Left renal cortex interstitium (tissue), 4 donors: ENCODE data around the gene PRKRIP1. TPM values are rescaled to one million over a fixed set of nuclear protein-coding genes. Genes with fewer than 3 reads are reported as not detected.
"Not testable (repeated sequence)": the region's sequence is repeated elsewhere in the genome, so short reads cannot be mapped to it uniquely, and the experiment has no call there.

ENCODE experiments used
- DNase-seq, 4 donors: peaks; one replicate each; pipeline ENCODE4 v3.0.0-alpha.2; 2013; ENCODE audit warnings: low read depth in 4 of 4, low spot score in 2 of 4, missing footprints in 1 of 4
- polyA plus RNA-seq, 4 donors: library from polyadenylated mRNA; unstranded; fragments of 120-200 nt; gene quantifications; one replicate each; pipeline ENCODE4 v1.2.1, GENCODE V29; 2013; ENCODE audit not compliant: insufficient read length in 4 of 4

Gene PRKRIP1
- polyA plus RNA-seq, 4 donors: 30.2 to 46.9 (median 38.6) TPM

GRCh38 chr7:102474116-102474515, 78.0 kb downstream of the PRKRIP1 start:
- DNase-seq: not testable (repeated sequence)

- DNase-seq: not testable (repeated sequence)
Observed at GRCh38 chr7:102474736-102475435, 78.7 kb downstream of the PRKRIP1 start.

Other genes starting within 250 kb of the PRKRIP1 start
- 1 to 10 TPM; 3.4 to 6.0 (median 4.9) TPM for gene SH2B2, start 109.5 kb upstream of the PRKRIP1 start, polyA plus RNA-seq
- gene SPDYE6, start 39.9 kb upstream of the PRKRIP1 start, polyA plus RNA-seq: 10 to 100 TPM in 1 of 4 donors, 1 to 10 TPM in 1, under 1 TPM in 2; 0.65 to 10.2 (median 3.7) TPM
- 10 to 100 TPM; 16.7 to 28.7 (median 22.5) TPM for gene ORAI2, start 37.2 kb downstream of the PRKRIP1 start, polyA plus RNA-seq
- 10 to 100 TPM; 10.3 to 16.7 (median 14.6) TPM for gene ALKBH4, start 68.5 kb downstream of the PRKRIP1 start, polyA plus RNA-seq
- gene LRWD1, start 68.6 kb downstream of the PRKRIP1 start, polyA plus RNA-seq: 10 to 100 TPM; 15.9 to 26.0 (median 23.3) TPM
- gene POLR2J, start 82.6 kb downstream of the PRKRIP1 start, polyA plus RNA-seq: 10 to 100 TPM; 25.8 to 52.0 (median 34.5) TPM
- gene RASA4B, start 121.4 kb downstream of the PRKRIP1 start, polyA plus RNA-seq: 10 to 100 TPM in 3 of 4 donors, 1 to 10 TPM in 1; 6.8 to 19.5 (median 14.9) TPM
- gene UPK3BL2, start 147.3 kb downstream of the PRKRIP1 start, polyA plus RNA-seq: 10 to 100 TPM in 2 of 4 donors, 1 to 10 TPM in 2; 2.5 to 26.8 (median 13.9) TPM
- gene SPDYE2, start 154.9 kb downstream of the PRKRIP1 start, polyA plus RNA-seq: 10 to 100 TPM in 1 of 4 donors, 1 to 10 TPM in 2, under 1 TPM in 1; 0.93 to 10.5 (median 5.3) TPM
- 10 to 100 TPM; 54.8 to 94.5 (median 74.6) TPM for gene POLR2J3, start 176.2 kb downstream of the PRKRIP1 start, polyA plus RNA-seq
- 10 to 100 TPM; 21.3 to 69.9 (median 49.1) TPM for gene RASA4, start 220.4 kb downstream of the PRKRIP1 start, polyA plus RNA-seq
- gene UPK3BL1, start 246.4 kb downstream of the PRKRIP1 start, polyA plus RNA-seq: 10 to 100 TPM in 3 of 4 donors, 1 to 10 TPM in 1; 8.6 to 34.8 (median 16.1) TPM